ENCODE measurements around the gene CREB3L2. TPM values are rescaled to one million over a fixed set of nuclear protein-coding genes. Genes with fewer than 3 reads are reported as not detected.
"Not testable (repeated sequence)": the region's sequence is repeated elsewhere in the genome, so short reads cannot be mapped to it uniquely, and the experiment has no call there.

The CREB3L2 gene
- total and polyA plus RNA-seq, 3 experiments from 2014 or later, result 12.5 to 25.0 (median 23.9) TPM

- no peak overlapping the region for H3K4me3 Mint-ChIP-seq
- H3K9me3 ChIP-seq (ENCODE audit: low read length), result no peaks in the 10 kb centered on the region
- H3K27ac Mint-ChIP-seq, result no peak overlapping the region
- H3K36me3 ChIP-seq (ENCODE audit: insufficient read depth, low read length), result no peaks in the 10 kb centered on the region
- H3K27me3 Mint-ChIP-seq, result peaks cover 0 to 14% of the 10 kb centered on the region in 2 donors
- ChIA-PET CTCF (interaction anchor here (1.2 kb wide), 1 partner anchor 15 kb away, joined by 4 read pairs; no protein-coding TSS in a partner anchor), POLR2A (no interaction called here)
- H3K4me3 ChIP-seq (ENCODE audit: low read length), result no peak overlapping the region
- DNase-seq, result no peak
- no peaks in the 10 kb centered on the region for H3K4me1 ChIP-seq (ENCODE audit: insufficient read depth, low read length)
- H3K27me3 ChIP-seq (ENCODE audit: insufficient read depth, low read length, poor library complexity, severe bottlenecking), result no peaks in the 10 kb centered on the region
- H3K4me1 Mint-ChIP-seq, result peaks cover 0 to 2% (median 0%) of the 10 kb centered on the region in 3 donors
- peaks cover 0 to 4% (median 0%) of the 10 kb centered on the region in 5 donors for H3K9me3 Mint-ChIP-seq
- H3K27ac ChIP-seq (ENCODE audit: low read depth, low read length), result no peak overlapping the region
- H3K36me3 Mint-ChIP-seq, result no peaks in the 10 kb centered on the region
These were observed 22.4 kb upstream of the CREB3L2 start for GRCh38 chr7:138024343-138024691.

DNA sequence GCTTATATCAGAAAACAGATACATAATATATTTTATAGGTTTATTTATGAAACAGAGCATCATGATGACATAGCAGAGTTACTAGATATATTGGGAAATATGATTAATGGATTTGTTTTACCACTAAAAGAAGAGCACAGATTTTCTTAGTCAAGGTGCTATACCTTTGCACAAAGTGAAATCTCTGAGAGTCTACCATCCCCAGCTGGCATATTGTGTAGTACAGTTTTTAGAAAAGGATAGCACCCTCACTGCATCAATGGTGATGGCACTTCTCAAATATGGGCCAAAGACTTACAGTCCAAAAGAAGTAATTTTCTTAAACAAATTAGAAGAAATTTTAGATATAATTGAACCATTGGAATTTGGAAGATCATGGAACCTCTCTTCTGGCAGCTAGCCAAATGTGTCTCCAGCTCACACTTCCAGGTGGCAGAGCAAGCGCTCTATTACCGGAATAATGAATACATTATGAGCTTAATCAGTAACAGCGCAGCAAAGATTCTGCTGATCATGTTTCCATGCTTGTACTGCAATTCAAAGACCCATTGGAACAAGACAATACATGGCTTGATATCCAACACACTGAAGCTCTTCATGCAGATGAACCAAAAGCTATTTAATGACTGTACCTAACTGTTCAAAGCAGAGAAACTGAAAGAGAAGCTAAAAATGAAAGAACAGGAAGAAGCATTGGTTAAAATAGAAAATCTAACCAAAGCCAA lies 21.9 kb upstream of the CREB3L2 start:
- H3K9me3 Mint-ChIP-seq, result peaks cover 0 to 4% (median 0%) of the 10 kb centered on the region in 5 donors
- peaks cover 0 to 14% of the 10 kb centered on the region in 2 donors for H3K27me3 Mint-ChIP-seq
- H3K27ac Mint-ChIP-seq, result no peak overlapping the region
- peaks cover 0 to 2% (median 0%) of the 10 kb centered on the region in 3 donors for H3K4me1 Mint-ChIP-seq
- CTCF ChIA-PET, result interaction anchor here (0.8 to 1.2 kb wide), 3 partner anchors 13 to 22 kb away, joined by 3 to 4 read pairs (median 3); partner anchors contain the start of gene CREB3L2
- Histone ChIP-seq H3K36me3 (ENCODE audit: insufficient read depth, low read length) (no peaks in the 10 kb centered on the region), H3K27ac (ENCODE audit: low read depth, low read length) (no peak overlapping the region), H3K9me3 (ENCODE audit: low read length) (no peaks in the 10 kb centered on the region), H3K4me3 (ENCODE audit: low read length) (no peak overlapping the region), H3K27me3 (ENCODE audit: insufficient read depth, low read length, poor library complexity, severe bottlenecking) (no peaks in the 10 kb centered on the region), H3K4me1 (ENCODE audit: insufficient read depth, low read length) (no peaks in the 10 kb centered on the region)
- H3K36me3 Mint-ChIP-seq, result no peaks in the 10 kb centered on the region
- no peak overlapping the region for H3K4me3 Mint-ChIP-seq
- DNase-seq, result no peak
- POLR2A ChIA-PET, result no interaction called here

DNA sequence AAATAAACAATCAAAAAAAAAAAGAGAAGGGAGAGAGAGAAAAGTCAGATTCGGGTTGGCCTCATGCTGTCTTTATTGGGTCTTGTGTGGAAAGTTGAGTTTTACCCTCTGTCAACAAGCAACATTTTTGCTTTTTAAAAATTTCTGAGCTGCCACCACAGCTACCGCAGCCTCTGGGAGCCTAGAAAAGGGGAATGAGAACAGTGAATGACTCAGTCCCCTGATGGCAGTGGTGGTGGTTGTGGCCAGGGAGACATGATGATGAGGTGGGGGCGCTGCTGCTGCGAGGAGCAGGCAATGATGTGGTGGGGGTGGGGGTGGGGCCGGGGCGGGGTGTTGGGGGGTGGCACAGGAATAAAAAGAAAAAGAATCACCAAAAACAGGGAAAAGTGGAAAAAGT lies 20.0 kb upstream of the CREB3L2 start:
- Mint-ChIP-seq H3K27me3 (peaks cover 2 to 9% of the 10 kb centered on the region in 2 donors), H3K36me3 (no peaks in the 10 kb centered on the region), H3K4me3 (no peak overlapping the region), H3K9me3 (peaks cover 0 to 4% (median 0%) of the 10 kb centered on the region in 5 donors), H3K4me1 (peaks cover 0 to 2% (median 0%) of the 10 kb centered on the region in 3 donors), H3K27ac (no peak overlapping the region)
- Histone ChIP-seq H3K9me3 (ENCODE audit: low read length) (no peaks in the 10 kb centered on the region), H3K36me3 (ENCODE audit: insufficient read depth, low read length) (no peaks in the 10 kb centered on the region), H3K27ac (ENCODE audit: low read depth, low read length) (no peak overlapping the region), H3K4me1 (ENCODE audit: insufficient read depth, low read length) (no peaks in the 10 kb centered on the region), H3K4me3 (ENCODE audit: low read length) (no peak overlapping the region), H3K27me3 (ENCODE audit: insufficient read depth, low read length, poor library complexity, severe bottlenecking) (no peaks in the 10 kb centered on the region)
- POLR2A ChIA-PET, result no interaction called here
- no peak for DNase-seq
- CTCF ChIA-PET, result interaction anchor here (1.1 kb wide), 1 partner anchor 13 kb away, joined by 5 read pairs; no protein-coding TSS in a partner anchor

GRCh38 chr7:138017992-138018391 lies 16.1 kb upstream of the CREB3L2 start:
- POLR2A ChIA-PET, result no interaction called here
- H3K36me3 Mint-ChIP-seq, result no peaks in the 10 kb centered on the region
- H3K27me3 ChIP-seq (ENCODE audit: insufficient read depth, low read length, poor library complexity, severe bottlenecking), result no peaks in the 10 kb centered on the region
- no peaks in the 10 kb centered on the region for H3K4me1 ChIP-seq (ENCODE audit: insufficient read depth, low read length)
- no peak overlapping the region for H3K4me3 ChIP-seq (ENCODE audit: low read length)
- no peaks in the 10 kb centered on the region for H3K4me1 Mint-ChIP-seq
- no peak for DNase-seq
- CTCF ChIA-PET, result interaction anchor here (1.0 to 4.8 kb wide), 2 partner anchors 10 to 113 kb away, joined by 3 to 19 read pairs; no protein-coding TSS in a partner anchor
- no peaks in the 10 kb centered on the region for H3K9me3 Mint-ChIP-seq
- H3K27me3 Mint-ChIP-seq, result peaks cover 4 to 5% of the 10 kb centered on the region in 2 donors
- H3K27ac Mint-ChIP-seq, result no peak overlapping the region
- H3K4me3 Mint-ChIP-seq, result no peak overlapping the region
- H3K9me3 ChIP-seq (ENCODE audit: low read length), result no peaks in the 10 kb centered on the region
- H3K27ac ChIP-seq (ENCODE audit: low read depth, low read length), result no peak overlapping the region
- no peaks in the 10 kb centered on the region for H3K36me3 ChIP-seq (ENCODE audit: insufficient read depth, low read length)

DNA sequence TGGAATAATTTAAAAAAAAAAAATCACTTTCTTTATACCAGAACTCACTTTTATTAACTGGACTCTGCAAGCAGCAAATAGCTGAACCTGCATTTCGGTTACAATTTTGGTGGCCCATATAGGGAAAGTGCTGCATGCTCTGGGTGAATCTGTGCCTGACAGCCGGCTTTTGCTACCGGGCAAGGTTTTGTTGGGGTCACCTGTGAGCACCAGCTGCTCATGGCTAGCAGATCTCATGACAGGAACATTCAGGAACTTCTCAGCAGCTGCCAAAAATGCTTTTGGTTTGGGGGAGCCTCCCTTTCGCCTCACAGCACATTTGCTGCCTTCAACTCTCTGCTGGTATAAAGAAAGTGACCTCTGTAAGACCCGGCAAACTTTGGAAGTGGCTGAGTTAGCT lies 13.2 kb upstream of the CREB3L2 start:
- no peaks in the 10 kb centered on the region for H3K9me3 Mint-ChIP-seq
- Histone ChIP-seq H3K27me3 (ENCODE audit: insufficient read depth, low read length, poor library complexity, severe bottlenecking) (no peaks in the 10 kb centered on the region), H3K27ac (ENCODE audit: low read depth, low read length) (no peak overlapping the region), H3K9me3 (ENCODE audit: low read length) (no peaks in the 10 kb centered on the region), H3K4me3 (ENCODE audit: low read length) (no peak overlapping the region), H3K36me3 (ENCODE audit: insufficient read depth, low read length) (no peaks in the 10 kb centered on the region), H3K4me1 (ENCODE audit: insufficient read depth, low read length) (no peaks in the 10 kb centered on the region)
- CTCF ChIA-PET, result interaction anchor here (0.5 to 2.8 kb wide), 5 partner anchors 12 to 1107 kb away, joined by 3 to 20 read pairs (median 11); partner anchors contain the start of gene CREB3L2
- peaks cover 0 to 6% of the 10 kb centered on the region in 2 donors for H3K27me3 Mint-ChIP-seq
- H3K4me3 Mint-ChIP-seq, result no peak overlapping the region
- H3K27ac Mint-ChIP-seq, result no peak overlapping the region
- POLR2A ChIA-PET, result no interaction called here
- DNase-seq, result no peak
- no peaks in the 10 kb centered on the region for H3K4me1 Mint-ChIP-seq
- H3K36me3 Mint-ChIP-seq, result no peaks in the 10 kb centered on the region

DNA sequence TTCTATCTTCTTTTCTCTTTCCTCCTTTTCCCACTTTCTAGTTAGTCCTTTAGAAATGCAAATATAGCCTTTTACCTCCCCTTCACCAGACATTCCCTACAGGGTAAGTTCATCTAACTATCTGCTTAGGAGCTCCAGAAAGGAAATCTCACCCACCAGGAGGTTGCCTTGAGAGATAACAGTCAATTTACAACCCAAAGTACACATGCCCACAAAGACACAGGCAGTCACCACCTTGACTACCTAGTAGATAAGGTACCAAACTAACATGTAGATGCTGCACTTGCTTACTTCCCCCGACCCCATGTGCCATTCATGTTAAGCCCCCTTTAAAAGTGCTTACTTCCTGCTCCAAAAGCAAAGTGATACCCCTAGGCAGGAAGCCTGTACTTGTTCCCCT lies 12.8 kb upstream of the CREB3L2 start:
- no peaks in the 10 kb centered on the region for H3K9me3 ChIP-seq (ENCODE audit: low read length)
- H3K27me3 Mint-ChIP-seq, result peaks cover 2 to 6% of the 10 kb centered on the region in 2 donors
- peak overlapping the region in 3 of 8 donors; percentile 26 to 74 (median 34) for H3K27ac Mint-ChIP-seq
- no peaks in the 10 kb centered on the region for H3K36me3 ChIP-seq (ENCODE audit: insufficient read depth, low read length)
- no peak overlapping the region for H3K4me3 ChIP-seq (ENCODE audit: low read length)
- H3K4me3 Mint-ChIP-seq, result no peak overlapping the region
- DNase-seq, result no peak
- ChIA-PET CTCF (interaction anchor here (0.5 to 2.8 kb wide), 3 partner anchors 12 to 1108 kb away, joined by 3 to 20 read pairs (median 14); partner anchors contain the start of gene CREB3L2), POLR2A (no interaction called here)
- no peaks in the 10 kb centered on the region for H3K4me1 Mint-ChIP-seq
- no peak overlapping the region for H3K27ac ChIP-seq (ENCODE audit: low read depth, low read length)
- no peaks in the 10 kb centered on the region for H3K9me3 Mint-ChIP-seq
- no peaks in the 10 kb centered on the region for H3K4me1 ChIP-seq (ENCODE audit: insufficient read depth, low read length)
- no peaks in the 10 kb centered on the region for H3K36me3 Mint-ChIP-seq
- H3K27me3 ChIP-seq (ENCODE audit: insufficient read depth, low read length, poor library complexity, severe bottlenecking), result no peaks in the 10 kb centered on the region

- CTCF ChIA-PET, result interaction anchor here (1.0 to 2.8 kb wide), 4 partner anchors 12 to 111 kb away, joined by 3 to 20 read pairs (median 11); partner anchors contain the start of gene CREB3L2
- H3K36me3 ChIP-seq (ENCODE audit: insufficient read depth, low read length); H3K27ac ChIP-seq (ENCODE audit: low read depth, low read length); H3K9me3 ChIP-seq (ENCODE audit: low read length); DNase-seq; H3K4me3 ChIP-seq (ENCODE audit: low read length); H3K4me1 ChIP-seq (ENCODE audit: insufficient read depth, low read length); H3K4me3 Mint-ChIP-seq; H3K27me3 ChIP-seq (ENCODE audit: insufficient read depth, low read length, poor library complexity, severe bottlenecking); H3K27me3 Mint-ChIP-seq; POLR2A ChIA-PET; H3K36me3 Mint-ChIP-seq; H3K9me3 Mint-ChIP-seq; H3K4me1 Mint-ChIP-seq: not testable (repeated sequence)
- peak overlapping the region in 1 of 8 donors; percentile 10 for H3K27ac Mint-ChIP-seq
These were observed 12.3 kb upstream of the CREB3L2 start for GRCh38 chr7:138014201-138014600.

DNA sequence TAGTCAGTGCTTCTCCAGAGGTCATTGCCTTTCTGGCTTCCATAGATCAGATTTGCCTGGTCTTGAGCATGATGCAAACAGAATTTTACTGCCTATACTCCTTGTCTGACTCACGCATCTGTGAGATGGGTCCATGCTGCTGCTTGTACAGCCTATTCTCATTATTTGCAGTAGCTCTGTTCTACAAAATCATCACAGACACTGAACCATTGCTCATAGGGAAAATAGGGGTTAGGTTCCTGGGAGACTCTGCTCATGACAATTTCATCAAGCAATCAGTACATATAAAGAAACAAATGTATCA lies 7.4 kb upstream of the CREB3L2 start:
- ChIA-PET CTCF (interaction anchor here (0.7 to 11.4 kb wide), 16 partner anchors 9 to 119 kb away, joined by 3 to 303 read pairs (median 4); no protein-coding TSS in a partner anchor), POLR2A (no interaction called here)
- H3K4me1 Mint-ChIP-seq, result peaks cover 0 to 4% (median 3%) of the 10 kb centered on the region in 3 donors
- no peak overlapping the region for H3K4me3 Mint-ChIP-seq
- Histone ChIP-seq H3K27me3 (ENCODE audit: insufficient read depth, low read length, poor library complexity, severe bottlenecking) (no peaks in the 10 kb centered on the region), H3K4me3 (ENCODE audit: low read length) (no peak overlapping the region), H3K36me3 (ENCODE audit: insufficient read depth, low read length) (no peaks in the 10 kb centered on the region), H3K27ac (ENCODE audit: low read depth, low read length) (no peak overlapping the region), H3K9me3 (ENCODE audit: low read length) (no peaks in the 10 kb centered on the region), H3K4me1 (ENCODE audit: insufficient read depth, low read length) (no peaks in the 10 kb centered on the region)
- H3K36me3 Mint-ChIP-seq, result no peaks in the 10 kb centered on the region
- no peaks in the 10 kb centered on the region for H3K9me3 Mint-ChIP-seq
- peaks cover 1 to 8% of the 10 kb centered on the region in 2 donors for H3K27me3 Mint-ChIP-seq
- H3K27ac Mint-ChIP-seq, result no peak overlapping the region
- DNase-seq, result no peak

Measured in CD8-positive, alpha-beta memory T cell (primary cell).